Panc1 (cell line): ENCODE results near the gene TEN1.
"Not testable (repeated sequence)": the region's sequence is repeated elsewhere in the genome, so short reads cannot be mapped to it uniquely, and the experiment has no call there.

ENCODE experiments used
- SIN3A ChIP-seq: IDR thresholded peaks from 2 replicates; pipeline ENCODE4 v1.6.1; 2012; ENCODE audit warnings: low read depth, mild to moderate bottlenecking, low read length, moderate library complexity, borderline replicate concordance; ENCODE audit not compliant: insufficient read depth
- TCF7L2 ChIP-seq: IDR thresholded peaks from 2 replicates; pipeline ENCODE4 v1.6.1; 2011; ENCODE audit warnings: mild to moderate bottlenecking, low read depth, low read length, inconsistent platforms
- TF ChIP-seq, protein P1 (sequence below): fragments of 450-650 bp; IDR thresholded peaks from 2 replicates; pipeline ENCODE4 v1.5.1; 2017; ENCODE audit warnings: mild to moderate bottlenecking

DNA sequence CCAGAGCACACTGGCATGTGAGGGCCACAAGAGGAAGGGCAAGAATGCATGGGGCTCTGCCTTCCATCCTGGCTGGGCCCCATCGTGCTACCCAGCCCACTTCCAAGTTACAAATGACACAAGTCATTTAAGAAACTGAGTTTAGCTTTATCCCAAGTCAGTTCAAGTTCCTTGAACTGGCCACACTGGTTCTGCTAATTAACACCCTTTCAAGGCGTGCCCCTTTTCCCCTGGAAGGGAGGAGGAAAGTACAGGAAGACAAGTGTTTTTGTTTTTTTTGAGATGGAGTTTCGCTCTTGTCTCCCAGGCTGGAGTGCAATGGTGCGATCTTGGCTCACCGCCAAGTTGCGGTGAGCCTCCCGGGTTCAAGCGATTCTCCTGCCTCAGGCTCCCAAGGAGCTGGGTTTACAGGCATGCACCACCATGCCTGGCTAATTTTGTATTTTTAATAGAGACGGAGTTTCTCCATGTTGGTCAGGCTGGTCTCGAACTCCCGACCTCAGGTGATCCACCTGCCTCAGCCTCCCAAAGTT, 65.5 kb downstream of the TEN1 start:
- TF ChIP-seq, protein P1, sequence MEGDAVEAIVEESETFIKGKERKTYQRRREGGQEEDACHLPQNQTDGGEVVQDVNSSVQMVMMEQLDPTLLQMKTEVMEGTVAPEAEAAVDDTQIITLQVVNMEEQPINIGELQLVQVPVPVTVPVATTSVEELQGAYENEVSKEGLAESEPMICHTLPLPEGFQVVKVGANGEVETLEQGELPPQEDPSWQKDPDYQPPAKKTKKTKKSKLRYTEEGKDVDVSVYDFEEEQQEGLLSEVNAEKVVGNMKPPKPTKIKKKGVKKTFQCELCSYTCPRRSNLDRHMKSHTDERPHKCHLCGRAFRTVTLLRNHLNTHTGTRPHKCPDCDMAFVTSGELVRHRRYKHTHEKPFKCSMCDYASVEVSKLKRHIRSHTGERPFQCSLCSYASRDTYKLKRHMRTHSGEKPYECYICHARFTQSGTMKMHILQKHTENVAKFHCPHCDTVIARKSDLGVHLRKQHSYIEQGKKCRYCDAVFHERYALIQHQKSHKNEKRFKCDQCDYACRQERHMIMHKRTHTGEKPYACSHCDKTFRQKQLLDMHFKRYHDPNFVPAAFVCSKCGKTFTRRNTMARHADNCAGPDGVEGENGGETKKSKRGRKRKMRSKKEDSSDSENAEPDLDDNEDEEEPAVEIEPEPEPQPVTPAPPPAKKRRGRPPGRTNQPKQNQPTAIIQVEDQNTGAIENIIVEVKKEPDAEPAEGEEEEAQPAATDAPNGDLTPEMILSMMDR: not testable (repeated sequence)
- TF ChIP-seq SIN3A, TCF7L2: not testable (repeated sequence)
